DMS53 treated with DMSO at 0.1 percent for 48 hours (cell line): ENCODE results near the gene CAMTA1.

Experiments used
- DNase-seq: peaks from one replicate; lab custom pipeline; 2025; ENCODE audit not compliant: unreplicated experiment; lab: John Stamatoyannopoulos, UW

The CAMTA1 gene

GRCh38 chr1:7632681-7633080 lies 847.4 kb downstream of the CAMTA1 start:
- DNase-seq, result no peak

- no peak for DNase-seq
These were observed 848.4 kb downstream of the CAMTA1 start for GRCh38 chr1:7633506-7634245.

DNA sequence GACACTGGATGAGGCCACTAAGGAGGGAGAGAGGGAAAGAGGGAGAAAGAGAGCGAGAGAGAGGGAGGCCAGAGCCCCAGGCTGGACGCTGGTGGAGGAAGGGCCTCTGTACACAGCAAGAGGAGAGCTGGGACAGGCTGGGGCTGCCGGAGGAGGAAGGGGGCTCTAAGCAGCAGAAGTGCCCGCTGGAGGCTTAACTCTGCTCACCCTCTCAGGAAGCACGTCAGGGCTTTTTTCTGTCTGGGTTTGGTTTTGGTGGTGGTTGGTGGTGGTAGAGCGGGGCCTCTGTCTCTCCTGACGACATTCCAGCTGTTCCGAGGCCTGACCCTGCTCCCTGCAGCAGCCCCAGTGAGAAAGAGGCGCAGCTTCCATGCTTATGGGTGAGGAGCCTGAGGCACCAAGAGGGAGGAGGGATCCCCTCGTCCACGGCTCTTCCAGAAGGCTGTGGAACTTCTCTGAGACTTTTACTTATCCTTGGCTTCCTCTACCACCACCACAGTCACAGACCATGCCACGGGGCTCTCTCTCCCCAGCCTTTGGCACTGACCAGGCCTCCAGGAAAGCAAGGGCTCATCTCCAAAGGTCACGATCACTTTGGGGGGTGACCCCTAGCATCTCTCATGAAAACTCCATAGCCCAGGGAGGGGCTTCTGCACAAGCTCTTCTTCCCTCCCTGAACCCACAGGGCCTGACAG lies 849.4 kb downstream of the CAMTA1 start:
- no peak for DNase-seq

DNA sequence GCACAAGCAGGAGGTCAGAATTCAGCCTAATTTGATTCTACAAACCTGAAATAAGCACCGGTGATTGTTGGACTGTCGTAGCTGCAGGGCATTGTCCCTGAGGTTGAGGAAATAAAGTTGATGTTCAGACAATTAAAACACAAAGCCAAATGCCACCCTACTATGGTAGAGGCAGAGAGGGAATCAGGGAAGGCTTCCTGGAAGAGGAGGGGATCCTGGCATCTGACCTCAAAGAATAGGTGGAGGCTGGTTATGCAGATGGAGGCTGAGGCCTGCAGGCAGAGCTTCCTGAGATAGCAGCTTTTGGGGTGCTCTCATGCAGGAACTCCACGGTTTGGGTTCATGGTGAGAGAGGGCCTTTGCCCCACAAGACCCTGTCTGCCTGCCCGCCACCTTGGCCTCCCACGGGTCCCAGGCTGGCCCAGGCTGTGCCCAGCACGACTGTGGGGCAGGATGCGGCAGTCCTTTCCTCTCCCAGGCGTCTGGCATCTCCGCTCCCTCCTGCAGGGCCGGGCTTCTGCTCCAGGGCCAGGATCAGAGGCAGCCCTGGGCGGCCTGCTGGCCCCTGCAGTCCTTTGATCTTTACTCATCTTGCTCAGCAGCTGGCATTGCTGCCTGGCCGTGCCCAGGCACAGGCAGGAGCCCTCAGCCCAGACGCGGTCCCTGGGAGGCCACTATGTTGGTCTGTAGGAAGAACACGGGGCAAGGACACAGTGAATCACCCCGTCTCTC lies 851.7 kb downstream of the CAMTA1 start:
- DNase-seq, result no peak

DNA sequence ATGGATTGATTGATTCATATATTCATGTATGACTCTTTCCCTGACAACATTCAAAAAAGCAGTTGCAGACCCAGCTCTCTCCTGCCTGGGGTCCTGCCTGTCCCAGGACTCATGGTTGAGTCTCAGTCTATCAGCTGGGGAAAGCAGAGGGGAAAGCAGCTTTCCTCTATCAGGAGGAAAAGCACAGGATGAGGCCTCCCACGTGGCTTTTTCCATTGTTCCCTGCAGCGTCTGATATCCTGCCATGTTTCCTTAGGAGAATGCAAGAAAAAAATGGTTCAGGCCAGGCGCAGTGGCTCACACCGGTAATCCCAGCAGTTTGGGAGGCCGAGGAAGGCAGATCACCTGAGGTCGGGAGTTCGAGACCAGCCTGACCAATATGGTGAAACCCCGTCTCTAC lies 852.8 kb downstream of the CAMTA1 start:
- DNase-seq, result no peak

DNA sequence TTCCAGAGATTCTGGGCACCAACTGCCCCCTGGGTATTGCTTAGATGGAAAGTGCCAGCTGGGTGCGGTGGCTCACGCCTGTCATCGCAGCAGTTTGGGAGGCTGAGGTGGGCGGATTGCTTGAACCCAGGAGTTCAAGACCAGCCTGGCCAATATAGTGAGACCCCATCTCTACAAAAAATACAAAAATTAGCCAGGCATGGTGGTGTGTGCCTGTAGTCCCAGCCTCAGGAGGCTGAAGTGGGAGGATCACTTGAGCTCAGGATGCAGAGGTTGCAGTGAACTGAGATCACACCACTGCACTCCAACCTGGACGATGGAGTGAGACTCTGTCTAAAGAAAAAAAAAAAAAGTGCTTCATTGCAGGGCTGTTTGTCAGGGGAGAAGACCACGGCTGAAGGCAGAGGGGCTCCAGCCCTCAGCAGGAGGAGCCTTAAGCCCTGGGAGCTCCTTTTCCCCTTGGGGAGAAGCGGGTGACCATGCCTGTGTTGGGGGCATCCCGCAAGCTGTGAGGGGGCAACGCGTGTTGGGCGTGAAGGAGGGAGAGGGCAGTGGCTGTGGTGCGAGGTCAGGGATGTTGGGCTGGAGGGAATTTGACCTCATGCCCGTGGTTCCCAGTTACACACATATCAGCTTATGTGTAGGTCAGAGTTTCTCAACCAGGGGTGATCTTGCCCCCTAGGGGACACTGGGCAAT lies 854.3 kb downstream of the CAMTA1 start:
- no peak for DNase-seq

- no peak for DNase-seq
These were observed 855.1 kb downstream of the CAMTA1 start for GRCh38 chr1:7640350-7640749.

GRCh38 chr1:7640920-7641585 lies 855.8 kb downstream of the CAMTA1 start:
- DNase-seq, result no peak

DNA sequence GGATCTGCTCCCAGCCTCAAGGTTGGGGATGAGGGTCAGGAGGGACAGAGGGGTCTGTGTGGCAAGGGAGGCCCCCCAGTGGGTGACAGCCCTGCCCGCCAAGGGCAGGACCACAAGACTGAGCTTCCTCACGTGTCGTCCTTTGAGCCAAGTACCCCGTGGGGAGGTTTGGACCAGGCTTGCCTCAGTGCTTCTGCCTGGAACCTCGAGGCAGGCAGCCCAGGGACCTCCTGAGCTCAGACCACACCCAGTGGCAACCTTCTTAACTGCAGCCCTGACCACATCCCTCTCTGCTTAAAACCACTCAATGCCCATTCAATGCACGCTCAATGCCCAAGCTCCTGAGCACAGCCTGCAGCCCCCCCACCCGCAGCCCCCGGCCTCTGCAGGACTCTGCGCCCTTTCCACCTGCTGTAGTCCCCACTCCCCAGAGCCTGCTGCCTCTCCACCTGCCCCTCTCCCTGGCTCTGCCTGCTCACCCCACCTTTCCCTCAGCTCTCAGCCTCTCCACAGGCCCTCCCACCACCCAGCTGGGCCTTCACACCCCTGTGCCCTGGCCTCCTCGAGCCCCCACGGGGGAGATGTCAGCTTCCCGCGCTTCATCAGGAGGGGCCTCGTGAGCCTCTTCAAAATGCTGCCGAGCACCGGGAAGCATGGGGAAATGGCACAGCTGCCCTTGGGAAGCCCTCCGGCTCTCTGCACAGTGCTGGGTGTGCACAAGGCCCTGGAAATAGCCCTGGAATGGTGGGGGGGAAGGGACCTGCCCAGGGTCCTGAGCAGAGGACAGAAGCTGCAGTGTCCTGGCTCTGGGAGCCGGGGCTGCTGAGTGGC lies 856.5 kb downstream of the CAMTA1 start:
- no peak for DNase-seq

- no peak for DNase-seq
These were observed 857.1 kb downstream of the CAMTA1 start for GRCh38 chr1:7642418-7642704.

DNA sequence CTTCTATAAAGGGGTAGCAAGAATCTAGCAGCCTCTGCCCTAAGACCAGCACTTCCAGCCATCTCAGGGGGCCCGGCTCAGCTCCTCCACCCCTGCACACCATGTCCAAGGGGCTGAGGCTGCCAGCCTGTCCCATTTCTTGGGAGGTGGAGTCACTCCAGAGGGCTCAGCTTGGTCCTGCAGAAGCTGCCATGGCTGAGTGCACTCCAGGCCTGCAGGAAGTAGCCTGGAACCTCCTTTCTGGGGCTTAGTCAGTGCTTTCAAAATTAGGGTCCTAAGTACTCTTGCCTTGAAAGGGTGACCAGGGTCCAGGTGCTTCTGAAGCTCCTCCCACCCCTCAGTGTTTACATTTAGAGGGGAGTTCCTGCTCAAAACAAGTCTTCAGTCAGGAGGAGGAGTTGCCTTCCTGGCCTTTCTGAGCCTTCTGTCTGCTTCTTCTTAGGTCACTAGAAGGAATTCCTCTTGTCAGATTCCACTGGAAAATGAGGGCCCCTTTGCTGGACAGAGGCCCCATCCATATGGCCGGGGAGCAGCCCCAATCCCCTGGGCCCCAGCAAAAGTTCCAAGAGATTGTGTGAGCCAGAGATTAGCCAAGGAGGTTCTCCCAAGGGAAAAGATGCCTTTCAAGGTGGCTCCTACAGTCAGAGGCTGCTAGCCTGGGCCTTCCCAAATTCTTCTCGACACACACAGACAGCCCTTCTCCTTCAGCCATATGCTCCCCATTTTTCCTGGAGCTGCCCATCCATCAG lies 857.7 kb downstream of the CAMTA1 start:
- no peak for DNase-seq

DNA sequence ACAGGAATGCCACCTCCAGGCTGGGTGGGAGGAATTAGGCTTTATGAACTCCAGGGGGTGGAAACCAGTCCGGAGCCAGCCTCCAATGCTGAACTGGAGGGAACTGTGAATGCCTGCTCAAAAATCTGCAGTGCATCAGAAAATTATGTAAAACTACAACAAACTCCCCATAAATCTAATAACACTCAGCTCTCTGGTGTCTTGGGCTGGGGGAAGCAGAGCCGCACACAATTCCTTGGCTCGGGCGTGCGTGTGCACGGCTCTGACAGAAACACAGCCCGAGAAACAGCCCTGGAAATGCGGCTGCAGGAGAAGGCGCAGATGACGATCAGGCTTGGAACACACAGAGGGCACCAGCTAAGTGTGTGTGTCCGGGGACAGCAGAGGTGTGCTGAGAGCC lies 858.3 kb downstream of the CAMTA1 start:
- no peak for DNase-seq

- DNase-seq, result no peak
These were observed 858.8 kb downstream of the CAMTA1 start for GRCh38 chr1:7644086-7644485.

DNA sequence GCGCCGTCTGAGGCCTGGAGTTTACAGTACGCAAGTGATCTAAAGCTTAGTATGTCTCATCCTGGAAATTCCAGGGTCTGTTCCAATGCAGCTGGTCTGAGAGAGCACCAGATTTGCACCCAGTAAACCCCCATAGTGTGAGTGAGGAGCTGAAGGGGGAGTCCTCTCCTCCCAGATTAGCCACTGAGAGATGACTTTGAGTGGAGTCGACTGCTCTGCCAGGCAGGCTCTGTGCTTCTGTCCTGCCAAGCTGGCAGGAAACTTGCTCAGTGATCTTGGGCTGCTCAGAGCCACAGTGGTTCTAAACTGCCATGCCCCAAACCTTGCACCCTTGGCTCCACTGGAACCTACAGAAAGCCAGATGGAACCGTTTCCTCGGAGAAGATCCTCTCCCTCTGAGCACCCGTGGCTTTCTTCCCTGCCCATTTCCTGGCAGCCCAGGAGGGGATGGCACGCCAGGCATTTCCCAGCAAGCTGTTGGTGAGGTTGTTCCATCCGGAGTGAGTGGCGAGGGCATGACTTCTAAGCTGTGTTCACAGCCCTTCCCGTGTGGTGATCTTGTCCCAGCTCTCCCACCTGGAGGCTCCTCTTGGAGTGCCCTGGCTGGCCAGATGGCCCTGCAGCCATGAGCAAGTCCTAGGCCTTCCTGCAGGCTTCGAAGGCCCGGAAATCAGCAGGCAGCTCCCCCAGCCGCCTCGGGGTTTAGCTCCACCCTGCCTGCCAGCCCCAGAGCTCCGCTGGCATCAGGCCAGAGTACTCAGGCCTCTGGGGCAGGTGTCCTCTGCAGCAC lies 859.9 kb downstream of the CAMTA1 start:
- peak; percentile 87 for DNase-seq

DNA sequence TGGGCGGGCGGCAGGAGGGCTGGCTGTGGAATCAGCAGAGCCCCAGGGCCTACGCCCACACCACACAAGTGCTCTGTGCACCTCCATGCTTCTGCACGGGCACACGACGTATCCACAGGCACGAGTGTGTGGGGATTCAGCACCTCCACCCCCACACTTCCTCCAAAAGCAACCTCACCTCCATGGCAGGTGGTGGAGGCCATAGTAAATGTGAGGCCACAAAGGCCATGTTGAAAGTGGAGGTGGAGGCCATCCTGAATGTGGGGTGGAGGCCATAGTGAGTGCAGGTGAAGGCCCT lies 860.4 kb downstream of the CAMTA1 start:
- no peak for DNase-seq

- no peak for DNase-seq
These were observed 860.9 kb downstream of the CAMTA1 start for GRCh38 chr1:7646164-7646563.

DNA sequence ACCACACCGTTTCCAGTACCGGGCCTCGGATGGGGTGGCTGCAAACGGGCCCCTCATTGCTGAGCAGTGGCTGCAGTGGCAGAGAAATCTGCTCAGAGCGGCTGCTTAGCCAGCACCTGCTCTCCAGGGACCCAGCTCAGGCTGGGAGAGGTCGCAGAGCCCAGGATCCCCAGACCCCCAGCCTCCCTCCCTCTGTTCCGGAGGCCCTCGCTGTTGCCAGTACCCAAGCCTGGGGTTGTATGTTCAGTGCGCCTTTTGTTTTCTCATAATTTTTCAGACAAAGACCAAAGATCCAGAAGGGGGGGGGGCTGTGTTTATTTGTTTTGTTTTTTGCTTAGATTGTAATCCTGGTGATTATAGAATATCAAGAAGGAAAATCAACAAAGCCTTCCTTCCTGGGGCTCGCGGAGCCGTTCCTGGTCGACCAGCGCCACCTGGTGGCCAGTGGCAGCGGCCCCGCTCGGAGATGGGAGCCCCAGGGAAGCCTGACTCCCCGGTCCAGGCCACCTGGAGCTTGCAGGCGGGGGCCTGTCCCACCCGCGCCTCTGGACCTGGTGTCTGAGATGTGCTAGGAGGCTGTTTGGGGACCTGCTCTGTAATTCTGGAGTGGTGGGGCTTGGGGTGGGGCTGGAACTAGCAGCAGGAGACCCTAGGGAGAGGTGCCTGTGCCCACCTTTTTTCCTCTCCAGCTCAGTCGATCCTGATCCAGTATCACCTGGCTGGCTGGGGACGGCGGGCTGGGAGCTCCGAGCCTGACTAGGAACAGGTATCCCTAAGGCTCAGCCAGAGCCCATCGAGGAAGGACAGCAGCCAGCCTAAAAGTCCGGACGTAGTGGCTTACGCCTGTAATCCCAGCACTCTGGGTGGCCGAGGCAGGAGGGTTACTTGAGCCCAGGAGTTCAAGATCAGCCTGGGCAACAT lies 862.0 kb downstream of the CAMTA1 start:
- DNase-seq, result peak; percentile 43
